ENCODE measurements around the gene RTF1.

The RTF1 gene

DNA sequence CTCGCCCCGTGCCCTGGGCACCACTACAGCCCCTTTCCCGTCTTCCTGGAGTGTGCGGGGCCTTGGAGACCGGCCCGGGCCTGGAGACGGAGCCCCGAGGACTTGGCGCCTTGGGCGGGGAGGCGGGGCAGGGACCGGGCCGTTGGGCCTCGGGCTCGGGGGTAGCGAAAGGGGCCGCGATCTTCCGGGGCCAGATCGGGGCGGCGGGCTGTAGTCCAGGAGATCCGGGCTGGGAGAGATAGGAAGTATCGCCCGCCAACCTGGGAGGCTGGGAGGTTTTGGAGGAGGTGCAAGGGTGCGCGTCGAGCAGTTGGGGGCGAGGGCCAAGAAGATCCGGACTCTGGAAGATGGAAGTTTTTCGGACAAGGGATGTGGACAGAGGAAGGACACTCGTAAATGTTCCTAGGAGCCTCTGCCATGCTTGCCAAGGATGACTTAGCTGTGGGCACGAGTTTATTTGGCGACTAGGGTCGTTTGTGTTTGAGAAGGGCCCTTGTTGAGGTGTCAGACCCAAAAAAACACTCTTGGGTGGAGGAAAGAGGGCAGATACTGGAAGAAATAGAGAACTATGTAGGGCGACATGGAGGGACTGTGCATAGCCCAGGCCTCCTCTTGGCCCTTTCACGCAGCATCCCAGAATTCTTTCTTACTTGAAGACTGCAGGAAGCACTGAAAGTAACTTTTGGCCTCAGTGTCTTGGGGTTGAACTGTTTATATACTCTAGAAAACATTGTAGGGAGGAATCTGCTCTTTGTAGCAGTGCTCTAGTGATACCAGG is 712 bp downstream of the RTF1 start (continued):
- TF ChIP-seq, protein P1, sequence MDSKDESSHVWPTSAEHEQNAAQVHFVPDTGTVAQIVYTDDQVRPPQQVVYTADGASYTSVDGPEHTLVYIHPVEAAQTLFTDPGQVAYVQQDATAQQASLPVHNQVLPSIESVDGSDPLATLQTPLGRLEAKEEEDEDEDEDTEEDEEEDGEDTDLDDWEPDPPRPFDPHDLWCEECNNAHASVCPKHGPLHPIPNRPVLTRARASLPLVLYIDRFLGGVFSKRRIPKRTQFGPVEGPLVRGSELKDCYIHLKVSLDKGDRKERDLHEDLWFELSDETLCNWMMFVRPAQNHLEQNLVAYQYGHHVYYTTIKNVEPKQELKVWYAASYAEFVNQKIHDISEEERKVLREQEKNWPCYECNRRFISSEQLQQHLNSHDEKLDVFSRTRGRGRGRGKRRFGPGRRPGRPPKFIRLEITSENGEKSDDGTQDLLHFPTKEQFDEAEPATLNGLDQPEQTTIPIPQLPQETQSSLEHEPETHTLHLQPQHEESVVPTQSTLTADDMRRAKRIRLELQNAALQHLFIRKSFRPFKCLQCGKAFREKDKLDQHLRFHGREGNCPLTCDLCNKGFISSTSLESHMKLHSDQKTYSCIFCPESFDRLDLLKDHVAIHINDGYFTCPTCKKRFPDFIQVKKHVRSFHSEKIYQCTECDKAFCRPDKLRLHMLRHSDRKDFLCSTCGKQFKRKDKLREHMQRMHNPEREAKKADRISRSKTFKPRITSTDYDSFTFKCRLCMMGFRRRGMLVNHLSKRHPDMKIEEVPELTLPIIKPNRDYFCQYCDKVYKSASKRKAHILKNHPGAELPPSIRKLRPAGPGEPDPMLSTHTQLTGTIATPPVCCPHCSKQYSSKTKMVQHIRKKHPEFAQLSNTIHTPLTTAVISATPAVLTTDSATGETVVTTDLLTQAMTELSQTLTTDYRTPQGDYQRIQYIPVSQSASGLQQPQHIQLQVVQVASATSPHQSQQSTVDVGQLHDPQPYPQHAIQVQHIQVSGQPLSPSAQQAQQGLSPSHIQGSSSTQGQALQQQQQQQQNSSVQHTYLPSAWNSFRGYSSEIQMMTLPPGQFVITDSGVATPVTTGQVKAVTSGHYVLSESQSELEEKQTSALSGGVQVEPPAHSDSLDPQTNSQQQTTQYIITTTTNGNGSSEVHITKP (tag by site-specific recombination; IDR thresholded peaks at IDR 0.05), result 0 out of 2 replicates have a peak, but pooled peaks have one; percentile 32
- peak; percentile 62 for TF ChIP-seq SP2 (tag by site-specific recombination; IDR thresholded peaks at IDR 0.05)
- TF ChIP-seq, protein P2, sequence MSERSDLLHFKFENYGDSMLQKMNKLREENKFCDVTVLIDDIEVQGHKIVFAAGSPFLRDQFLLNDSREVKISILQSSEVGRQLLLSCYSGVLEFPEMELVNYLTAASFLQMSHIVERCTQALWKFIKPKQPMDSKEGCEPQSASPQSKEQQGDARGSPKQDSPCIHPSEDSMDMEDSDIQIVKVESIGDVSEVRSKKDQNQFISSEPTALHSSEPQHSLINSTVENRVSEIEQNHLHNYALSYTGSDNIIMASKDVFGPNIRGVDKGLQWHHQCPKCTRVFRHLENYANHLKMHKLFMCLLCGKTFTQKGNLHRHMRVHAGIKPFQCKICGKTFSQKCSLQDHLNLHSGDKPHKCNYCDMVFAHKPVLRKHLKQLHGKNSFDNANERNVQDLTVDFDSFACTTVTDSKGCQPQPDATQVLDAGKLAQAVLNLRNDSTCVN (tag by site-specific recombination; optimal IDR thresholded peaks at IDR 0.05), result peak; percentile 58
- peak; percentile 82 for TF ChIP-seq ZBTB8A (tag by site-specific recombination; IDR thresholded peaks at IDR 0.05)
- TF ChIP-seq ZBTB17 (tag by site-specific recombination; IDR thresholded peaks at IDR 0.05), result peak; percentile 61
- peak; percentile 27; the same call in 1 of the 2 replicates for TF ChIP-seq ZBTB48 (tag by site-specific recombination; IDR thresholded peaks at IDR 0.05)
- 0 out of 2 replicates have a peak, but pooled peaks have one; percentile 16 for TF ChIP-seq KLF16 (tag by site-specific recombination; IDR thresholded peaks at IDR 0.05)

DNA sequence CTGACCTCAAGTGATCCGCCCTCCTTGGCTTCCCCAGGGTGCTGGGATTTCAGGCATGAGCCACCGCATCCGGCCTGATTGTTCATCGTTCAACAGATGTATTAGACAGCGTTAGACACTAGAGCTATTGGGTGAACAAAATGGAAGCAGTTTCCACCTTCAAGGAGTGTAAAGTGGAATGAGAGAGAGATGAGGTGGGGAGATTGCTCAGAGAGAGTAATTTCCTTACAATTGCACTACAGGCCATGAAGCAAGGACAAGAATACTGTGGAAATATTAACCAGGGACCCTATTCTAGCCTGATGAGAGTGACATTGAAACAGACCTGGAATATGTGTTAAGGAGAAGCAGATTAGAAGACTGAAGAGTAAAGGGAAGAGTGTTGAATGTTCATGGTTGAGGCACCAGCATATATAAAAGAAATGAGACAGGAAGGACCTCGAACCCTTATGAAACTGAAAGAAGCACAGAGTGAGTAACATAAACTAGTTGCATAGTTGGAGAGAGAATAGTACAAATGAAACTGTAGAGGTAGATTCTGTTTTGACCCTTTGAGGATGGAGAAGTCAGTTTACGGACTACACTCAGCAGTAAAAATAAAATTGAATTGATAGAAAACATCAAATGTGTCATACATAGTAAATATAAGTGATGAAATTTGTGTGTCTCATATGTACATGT is 7.2 kb downstream of the RTF1 start:
- no peak overlapping the region for H3K27ac ChIP-seq (ENCODE audit: extremely low read depth, low read depth, low read length)
- H3K9me3 ChIP-seq (ENCODE audit: control insufficient read depth, insufficient read depth, low read depth, low read length), result no peaks in the 10 kb centered on the region
- peaks cover 0 to 5% of the 10 kb centered on the region in 2 experiments; a peak in 2 of 3 replicates for H3K36me3 ChIP-seq (ENCODE audit: control insufficient read depth in 2 of 2, insufficient read depth in 1 of 2, low read length in 2 of 2)
- no peak overlapping the region for H3K4me3 ChIP-seq (ENCODE audit: low read depth, low read length)
- CTCF ChIA-PET, result no interaction called here
- POLR2A ChIA-PET, result no interaction called here
- no peaks in the 10 kb centered on the region for H3K4me1 ChIP-seq (ENCODE audit: control insufficient read depth, insufficient read depth, low read length)
- no peak for TF ChIP-seq SP2 (tag by site-specific recombination; IDR thresholded peaks at IDR 0.05)
- no peak for TF ChIP-seq ZNF76 (tag by site-specific recombination; IDR thresholded peaks at IDR 0.05; ENCODE audit: borderline replicate concordance, low read depth)
- TF ChIP-seq, protein P3, sequence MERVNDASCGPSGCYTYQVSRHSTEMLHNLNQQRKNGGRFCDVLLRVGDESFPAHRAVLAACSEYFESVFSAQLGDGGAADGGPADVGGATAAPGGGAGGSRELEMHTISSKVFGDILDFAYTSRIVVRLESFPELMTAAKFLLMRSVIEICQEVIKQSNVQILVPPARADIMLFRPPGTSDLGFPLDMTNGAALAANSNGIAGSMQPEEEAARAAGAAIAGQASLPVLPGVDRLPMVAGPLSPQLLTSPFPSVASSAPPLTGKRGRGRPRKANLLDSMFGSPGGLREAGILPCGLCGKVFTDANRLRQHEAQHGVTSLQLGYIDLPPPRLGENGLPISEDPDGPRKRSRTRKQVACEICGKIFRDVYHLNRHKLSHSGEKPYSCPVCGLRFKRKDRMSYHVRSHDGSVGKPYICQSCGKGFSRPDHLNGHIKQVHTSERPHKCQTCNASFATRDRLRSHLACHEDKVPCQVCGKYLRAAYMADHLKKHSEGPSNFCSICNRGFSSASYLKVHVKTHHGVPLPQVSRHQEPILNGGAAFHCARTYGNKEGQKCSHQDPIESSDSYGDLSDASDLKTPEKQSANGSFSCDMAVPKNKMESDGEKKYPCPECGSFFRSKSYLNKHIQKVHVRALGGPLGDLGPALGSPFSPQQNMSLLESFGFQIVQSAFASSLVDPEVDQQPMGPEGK (tag by site-specific recombination; IDR thresholded peaks at IDR 0.05), result no peak
- no peak for TF ChIP-seq ZNF677 (tag by site-specific recombination; IDR thresholded peaks at IDR 0.05)
- no peak for TF ChIP-seq OSR2 (tag by site-specific recombination; IDR thresholded peaks at IDR 0.05)
- no peak for TF ChIP-seq ZBTB21 (tag by site-specific recombination; IDR thresholded peaks at IDR 0.05)
- no peak for TF ChIP-seq ZNF501 (tag by site-specific recombination; IDR thresholded peaks at IDR 0.05)

DNA sequence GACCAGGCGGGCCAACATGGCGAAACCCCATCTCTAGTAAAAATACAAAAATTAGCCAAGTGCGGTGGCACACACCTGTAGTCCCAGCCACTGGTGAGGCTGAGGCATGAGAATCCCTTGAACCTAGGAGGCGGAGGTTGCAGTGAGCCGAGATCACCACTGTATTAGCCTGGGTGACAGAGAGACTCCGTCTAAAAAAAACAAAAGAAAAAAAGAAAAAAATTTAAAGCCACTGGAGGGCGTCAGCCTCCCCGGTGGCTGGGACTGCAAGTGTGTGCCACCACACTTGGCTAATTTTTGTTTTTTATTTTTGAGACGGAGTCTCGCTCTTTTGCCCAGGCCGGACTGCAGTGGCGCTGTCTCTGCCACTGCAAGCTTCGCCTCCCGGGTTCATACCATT is 7.9 kb downstream of the RTF1 start:
- no peak overlapping the region for H3K4me3 ChIP-seq (ENCODE audit: low read depth, low read length)
- H3K36me3 ChIP-seq (ENCODE audit: control insufficient read depth in 2 of 2, insufficient read depth in 1 of 2, low read length in 2 of 2), result peaks cover 0 to 5% of the 10 kb centered on the region in 2 experiments; a peak in 2 of 3 replicates
- H3K4me1 ChIP-seq (ENCODE audit: control insufficient read depth, insufficient read depth, low read length), result no peaks in the 10 kb centered on the region
- H3K27ac ChIP-seq (ENCODE audit: extremely low read depth, low read depth, low read length), result no peak overlapping the region
- H3K9me3 ChIP-seq (ENCODE audit: control insufficient read depth, insufficient read depth, low read depth, low read length), result no peaks in the 10 kb centered on the region
- CTCF ChIA-PET, result no interaction called here
- POLR2A ChIA-PET, result no interaction called here
- TF ChIP-seq ZNF677 (tag by site-specific recombination; IDR thresholded peaks at IDR 0.05) (no peak), BCL11B (tag by site-specific recombination; IDR thresholded peaks at IDR 0.05; ENCODE audit: low read depth) (no peak), GLI2 (tag by site-specific recombination; IDR thresholded peaks at IDR 0.05; ENCODE audit: borderline replicate concordance, low read depth) (no peak), ZNF223 (tag by site-specific recombination; IDR thresholded peaks at IDR 0.05) (no peak), KLF9 (tag by site-specific recombination; IDR thresholded peaks at IDR 0.05; ENCODE audit: low read depth) (no peak), ZNF16 (tag by site-specific recombination; IDR thresholded peaks at IDR 0.05; ENCODE audit: low read depth) (no peak), ZNF660 (tag by site-specific recombination; IDR thresholded peaks at IDR 0.05) (no peak), ZNF561 (tag by site-specific recombination; IDR thresholded peaks at IDR 0.05; ENCODE audit: borderline replicate concordance) (no peak), SP3 (tag by site-specific recombination; IDR thresholded peaks at IDR 0.05) (no peak), ZNF112 (tag by site-specific recombination; IDR thresholded peaks at IDR 0.05) (no peak)
- TF ChIP-seq, protein P4, sequence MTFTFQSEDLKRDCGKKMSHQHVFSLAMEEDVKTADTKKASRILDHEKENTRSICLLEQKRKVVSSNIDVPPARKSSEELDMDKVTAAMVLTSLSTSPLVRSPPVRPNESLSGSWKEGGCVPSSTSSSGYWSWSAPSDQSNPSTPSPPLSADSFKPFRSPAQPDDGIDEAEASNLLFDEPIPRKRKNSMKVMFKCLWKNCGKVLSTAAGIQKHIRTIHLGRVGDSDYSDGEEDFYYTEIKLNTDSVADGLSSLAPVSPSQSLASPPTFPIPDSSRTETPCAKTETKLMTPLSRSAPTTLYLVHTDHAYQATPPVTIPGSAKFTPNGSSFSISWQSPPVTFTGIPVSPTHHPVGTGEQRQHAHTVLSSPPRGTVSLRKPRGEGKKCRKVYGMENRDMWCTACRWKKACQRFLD (tag by site-specific recombination; IDR thresholded peaks at IDR 0.05), result no peak

Measured in HEK293 (cell line).